Stomach (tissue), 4 donors: Measurements from ENCODE around the gene ARPP21.

Source experiments
- EP300 ChIP-seq: sonication (generic); formaldehyde crosslinking; IDR thresholded peaks from one replicate; pipeline ENCODE4 v1.6.1; 2017; ENCODE audit warnings: antibody characterized with exemption
- POLR2A ChIP-seq, 4 donors: fragments of 450-650 bp; IDR thresholded peaks; one replicate each; pipeline ENCODE4 v1.6.1; 2016; ENCODE audit warnings: antibody characterized with exemption in 4 of 4, control low read depth in 2 of 4, mild to moderate bottlenecking in 1 of 4, moderate library complexity in 1 of 4
- POLR2AphosphoS5 ChIP-seq, 3 donors: sonication (generic); formaldehyde crosslinking; IDR thresholded peaks; one replicate each; pipeline ENCODE4 v1.6.1; 2016; ENCODE audit warnings: antibody characterized with exemption in 3 of 3
- TF ChIP-seq, protein P1 (sequence below), 7 experiments: fragments of 450-650 bp in 4 of 7; fragments of 200-600 bp in 3 of 7; sonication (generic) in 3 of 7; IDR thresholded peaks; one replicate each; pipeline ENCODE4 v1.5.1; 2016 to 2019; ENCODE audit warnings: antibody characterized with exemption in 7 of 7, control low read depth in 2 of 7, mild to moderate bottlenecking in 1 of 7

DNA sequence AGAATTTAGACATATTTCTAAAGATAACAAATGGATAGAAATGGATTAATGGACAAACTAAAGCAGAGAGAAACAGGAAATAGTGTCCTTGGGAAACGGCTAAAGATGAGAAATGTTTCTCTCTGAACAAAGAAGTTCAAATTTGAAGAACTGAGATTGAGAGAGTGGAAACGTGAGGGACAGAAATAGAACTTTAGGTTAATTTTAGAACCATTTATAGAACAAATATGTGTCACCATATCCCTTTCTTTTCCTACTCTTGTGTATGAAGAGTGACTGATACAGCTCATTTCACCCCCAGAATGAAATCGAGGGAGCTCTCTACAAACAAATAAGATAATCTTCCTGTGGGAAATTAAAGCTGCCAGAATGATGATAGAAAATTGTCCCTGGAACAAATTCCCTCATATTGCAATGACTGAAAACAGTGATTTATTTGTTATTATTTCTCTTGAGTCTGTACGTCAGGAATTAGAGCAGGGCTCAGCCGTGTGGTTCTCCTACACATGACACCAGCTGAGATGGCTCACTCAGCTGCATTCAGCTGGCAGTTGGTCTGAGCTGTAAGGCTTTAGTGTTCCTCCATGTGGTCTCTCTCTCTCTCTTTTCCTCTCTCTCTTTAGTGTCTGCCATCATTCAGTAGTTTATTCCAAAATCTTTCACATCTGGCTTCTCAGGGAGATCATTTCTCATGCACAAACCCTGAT is 46.6 kb upstream of the ARPP21 start:
- TF ChIP-seq POLR2A (IDR thresholded peaks at IDR 0.05) (no peak), EP300 (no peak), POLR2AphosphoS5 (IDR thresholded peaks at IDR 0.05) (no peak)
- TF ChIP-seq, protein P1, sequence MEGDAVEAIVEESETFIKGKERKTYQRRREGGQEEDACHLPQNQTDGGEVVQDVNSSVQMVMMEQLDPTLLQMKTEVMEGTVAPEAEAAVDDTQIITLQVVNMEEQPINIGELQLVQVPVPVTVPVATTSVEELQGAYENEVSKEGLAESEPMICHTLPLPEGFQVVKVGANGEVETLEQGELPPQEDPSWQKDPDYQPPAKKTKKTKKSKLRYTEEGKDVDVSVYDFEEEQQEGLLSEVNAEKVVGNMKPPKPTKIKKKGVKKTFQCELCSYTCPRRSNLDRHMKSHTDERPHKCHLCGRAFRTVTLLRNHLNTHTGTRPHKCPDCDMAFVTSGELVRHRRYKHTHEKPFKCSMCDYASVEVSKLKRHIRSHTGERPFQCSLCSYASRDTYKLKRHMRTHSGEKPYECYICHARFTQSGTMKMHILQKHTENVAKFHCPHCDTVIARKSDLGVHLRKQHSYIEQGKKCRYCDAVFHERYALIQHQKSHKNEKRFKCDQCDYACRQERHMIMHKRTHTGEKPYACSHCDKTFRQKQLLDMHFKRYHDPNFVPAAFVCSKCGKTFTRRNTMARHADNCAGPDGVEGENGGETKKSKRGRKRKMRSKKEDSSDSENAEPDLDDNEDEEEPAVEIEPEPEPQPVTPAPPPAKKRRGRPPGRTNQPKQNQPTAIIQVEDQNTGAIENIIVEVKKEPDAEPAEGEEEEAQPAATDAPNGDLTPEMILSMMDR (IDR thresholded peaks at IDR 0.05), result no peak
